Suprapubic skin (tissue), 4 donors: ENCODE measurements around the gene SCAF8. TPM values are rescaled to one million over a fixed set of nuclear protein-coding genes. Genes with fewer than 3 reads are reported as not detected.
"Not testable (repeated sequence)": the region's sequence is repeated elsewhere in the genome, so short reads cannot be mapped to it uniquely, and the experiment has no call there.

Source experiments
- DNase-seq, 2 donors: peaks; one replicate each; pipeline ENCODE4 v3.0.0-alpha.2; 2019; ENCODE audit warnings: low spot score in 2 of 2
- H3K27ac ChIP-seq: fragments of 200-600 bp; sonication (generic); one replicate; pipeline ENCODE4 v1.5.1; 2019
- H3K27me3 ChIP-seq: fragments of 200-600 bp; sonication (generic); one replicate; pipeline ENCODE4 v1.5.1; 2019
- H3K36me3 ChIP-seq: fragments of 200-600 bp; sonication (generic); one replicate; pipeline ENCODE4 v1.5.1; 2019
- H3K4me1 ChIP-seq: fragments of 200-600 bp; sonication (generic); one replicate; pipeline ENCODE4 v1.5.1; 2019
- H3K4me3 ChIP-seq: fragments of 200-600 bp; sonication (generic); one replicate; pipeline ENCODE4 v1.5.1; 2019; ENCODE audit warnings: mild to moderate bottlenecking
- H3K9me3 ChIP-seq: fragments of 200-600 bp; sonication (generic); one replicate; pipeline ENCODE4 v1.5.1; 2019
- CTCF ChIP-seq, 2 donors: fragments of 200-600 bp in 1 of 2; fragments of 450-650 bp in 1 of 2; sonication (generic) in 1 of 2; IDR thresholded peaks; one replicate each; pipeline ENCODE4 v1.5.1; 2016 to 2019; ENCODE audit warnings: antibody characterized with exemption in 2 of 2, mild to moderate bottlenecking in 1 of 2, moderate library complexity in 1 of 2
- EP300 ChIP-seq: sonication (generic); formaldehyde crosslinking; IDR thresholded peaks from one replicate; pipeline ENCODE4 v1.6.1; 2017; ENCODE audit warnings: antibody characterized with exemption
- POLR2A ChIP-seq, 2 donors: fragments of 450-650 bp; IDR thresholded peaks; one replicate each; pipeline ENCODE4 v1.6.1; 2017; ENCODE audit warnings: antibody characterized with exemption in 2 of 2, mild to moderate bottlenecking in 2 of 2, moderate library complexity in 2 of 2
- POLR2AphosphoS5 ChIP-seq, 3 donors: sonication (generic); formaldehyde crosslinking; IDR thresholded peaks; one replicate each; pipeline ENCODE4 v1.6.1; 2017; ENCODE audit warnings: antibody characterized with exemption in 3 of 3
- WGBS: methylation state at CpG from one replicate; pipeline ENCODE4 v1.1.5; 2018; 5-methylcytosine and 5-hydroxymethylcytosine counted together
- total RNA-seq, 4 donors: library from RNA; depleted of rRNA; stranded (reverse); fragments of >200 nt; gene quantifications; one replicate each; pipeline ENCODE4 v1.1.0, GENCODE V29; 2016

Gene SCAF8
- total RNA-seq, 4 donors from 2014 or later = 34.1 to 63.7 (median 41.0) TPM

GRCh38 chr6:154738551-154738961 is 5.3 kb downstream of the SCAF8 start:
- peaks cover 68% of the 10 kb centered on the region for H3K4me1 ChIP-seq
- H3K27me3 ChIP-seq = no peaks in the 10 kb centered on the region
- no peak overlapping the region for H3K27ac ChIP-seq
- WGBS = 71% methylated on average over 3 of the region's 3 CpGs
- DNase-seq = no peak
- TF ChIP-seq POLR2AphosphoS5 (IDR thresholded peaks at IDR 0.05) (no peak), CTCF (IDR thresholded peaks at IDR 0.05) (no peak), POLR2A (IDR thresholded peaks at IDR 0.05) (no peak), EP300 (no peak)
- no peaks in the 10 kb centered on the region for H3K36me3 ChIP-seq
- H3K4me3 ChIP-seq = no peak overlapping the region
- no peaks in the 10 kb centered on the region for H3K9me3 ChIP-seq

- TF ChIP-seq POLR2A (IDR thresholded peaks at IDR 0.05) = no peak
- TF ChIP-seq POLR2AphosphoS5 (IDR thresholded peaks at IDR 0.05) = no peak
- no peak for TF ChIP-seq CTCF (IDR thresholded peaks at IDR 0.05)
- TF ChIP-seq EP300 = no peak
Observed at GRCh38 chr6:154740658-154741057, 7.4 kb downstream of the SCAF8 start.

GRCh38 chr6:154742891-154743290 is 9.7 kb downstream of the SCAF8 start:
- Histone ChIP-seq H3K4me3 (no peak overlapping the region), H3K9me3 (no peaks in the 10 kb centered on the region), H3K27ac (no peak overlapping the region), H3K36me3 (no peaks in the 10 kb centered on the region), H3K27me3 (no peaks in the 10 kb centered on the region), H3K4me1 (peaks cover 43% of the 10 kb centered on the region)
- no peak for TF ChIP-seq CTCF (IDR thresholded peaks at IDR 0.05)
- TF ChIP-seq EP300 = no peak
- TF ChIP-seq POLR2AphosphoS5 (IDR thresholded peaks at IDR 0.05) = no peak
- no peak for TF ChIP-seq POLR2A (IDR thresholded peaks at IDR 0.05)
- WGBS = 78% methylated on average over 4 of the region's 4 CpGs
- no peak for DNase-seq

More at GRCh38 chr6:154740658-154741057, 7.4 kb downstream of the SCAF8 start:
- no peak for DNase-seq
- H3K4me1 ChIP-seq = peaks cover 57% of the 10 kb centered on the region
- no peaks in the 10 kb centered on the region for H3K36me3 ChIP-seq
- no peaks in the 10 kb centered on the region for H3K9me3 ChIP-seq
- H3K27ac ChIP-seq = no peak overlapping the region
- 92% methylated on average over 5 of the region's 5 CpGs for WGBS
- H3K4me3 ChIP-seq = no peak overlapping the region
- no peaks in the 10 kb centered on the region for H3K27me3 ChIP-seq

- H3K9me3 ChIP-seq, DNase-seq, H3K27ac ChIP-seq, H3K27me3 ChIP-seq, H3K4me3 ChIP-seq, H3K36me3 ChIP-seq: not testable (repeated sequence)
- H3K4me1 ChIP-seq = peaks cover 40% of the 10 kb centered on the region
- 94% methylated on average over 7 of the region's 7 CpGs for WGBS
Observed at GRCh38 chr6:154744029-154744745, 11.0 kb downstream of the SCAF8 start.

GRCh38 chr6:154745243-154745642 is 12.0 kb downstream of the SCAF8 start:
- TF ChIP-seq POLR2AphosphoS5 (IDR thresholded peaks at IDR 0.05) (no peak), EP300 (no peak), CTCF (IDR thresholded peaks at IDR 0.05) (no peak), POLR2A (IDR thresholded peaks at IDR 0.05) (no peak)
- H3K27ac ChIP-seq = no peak overlapping the region
- 81% methylated on average over 2 of the region's 2 CpGs for WGBS
- no peaks in the 10 kb centered on the region for H3K36me3 ChIP-seq
- H3K9me3 ChIP-seq = no peaks in the 10 kb centered on the region
- peaks cover 36% of the 10 kb centered on the region for H3K4me1 ChIP-seq
- H3K27me3 ChIP-seq = no peaks in the 10 kb centered on the region
- H3K4me3 ChIP-seq = no peak overlapping the region
- DNase-seq = no peak
